NT2/D1 (cell line): ENCODE measurements around the gene CCSER1.

Source experiments
- SUZ12 ChIP-seq: IDR thresholded peaks from 2 replicates; pipeline ENCODE4 v1.6.1; 2011; ENCODE audit not compliant: insufficient read length, insufficient read depth; ENCODE audit errors: extremely low read depth
- YY1 ChIP-seq: IDR thresholded peaks from 2 replicates; pipeline ENCODE4 v1.6.1; 2011; ENCODE audit not compliant: insufficient read length, insufficient read depth
- ZNF274 ChIP-seq: IDR thresholded peaks from 2 replicates; pipeline ENCODE4 v1.6.1; 2011; ENCODE audit warnings: mild to moderate bottlenecking, low read depth, low read length

GRCh38 chr4:90926957-90927356 is 799.8 kb downstream of the CCSER1 start:
- TF ChIP-seq ZNF274 (no peak), SUZ12 (no peak), YY1 (no peak)
